ENCODE results near the gene GLRX2. TPM values are rescaled to one million over a fixed set of nuclear protein-coding genes. Genes with fewer than 3 reads are reported as not detected.
A peak's percentile ranks its signal among the peaks of the same experiment; 100 is the strongest.

Gene GLRX2, protein sequence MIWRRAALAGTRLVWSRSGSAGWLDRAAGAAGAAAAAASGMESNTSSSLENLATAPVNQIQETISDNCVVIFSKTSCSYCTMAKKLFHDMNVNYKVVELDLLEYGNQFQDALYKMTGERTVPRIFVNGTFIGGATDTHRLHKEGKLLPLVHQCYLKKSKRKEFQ
- total RNA-seq = 100 to 1,000 TPM in 1 of 9 donors, 10 to 100 TPM in 8; 11.0 to 102 (median 28.5) TPM
- polyA plus RNA-seq = 10 to 100 TPM; 45.3 to 57.6 TPM
- long read RNA-seq, donor 1, transcript GLRX2-201 (4 exons, 701 nt) = major isoform, 17 of 21 reads
- long read RNA-seq, donor 1, partial matches to known transcripts = 0 of 21 reads
- long read RNA-seq, donor 1, other reads (novel, unspliced or antisense) = 4 of 21 reads
- long read RNA-seq, donor 2, transcript GLRX2-201 (4 exons, 701 nt) = major isoform, 20 of 28 reads
- long read RNA-seq, donor 2, partial matches to known transcripts = 1 of 28 reads
- long read RNA-seq, donor 2, other reads (novel, unspliced or antisense) = 7 of 28 reads
- long read RNA-seq, donor 3, transcript GLRX2-201 (4 exons, 701 nt) = major isoform, 27 of 31 reads
- long read RNA-seq, donor 3, partial matches to known transcripts = 0 of 31 reads
- long read RNA-seq, donor 3, other reads (novel, unspliced or antisense) = 4 of 31 reads

DNA sequence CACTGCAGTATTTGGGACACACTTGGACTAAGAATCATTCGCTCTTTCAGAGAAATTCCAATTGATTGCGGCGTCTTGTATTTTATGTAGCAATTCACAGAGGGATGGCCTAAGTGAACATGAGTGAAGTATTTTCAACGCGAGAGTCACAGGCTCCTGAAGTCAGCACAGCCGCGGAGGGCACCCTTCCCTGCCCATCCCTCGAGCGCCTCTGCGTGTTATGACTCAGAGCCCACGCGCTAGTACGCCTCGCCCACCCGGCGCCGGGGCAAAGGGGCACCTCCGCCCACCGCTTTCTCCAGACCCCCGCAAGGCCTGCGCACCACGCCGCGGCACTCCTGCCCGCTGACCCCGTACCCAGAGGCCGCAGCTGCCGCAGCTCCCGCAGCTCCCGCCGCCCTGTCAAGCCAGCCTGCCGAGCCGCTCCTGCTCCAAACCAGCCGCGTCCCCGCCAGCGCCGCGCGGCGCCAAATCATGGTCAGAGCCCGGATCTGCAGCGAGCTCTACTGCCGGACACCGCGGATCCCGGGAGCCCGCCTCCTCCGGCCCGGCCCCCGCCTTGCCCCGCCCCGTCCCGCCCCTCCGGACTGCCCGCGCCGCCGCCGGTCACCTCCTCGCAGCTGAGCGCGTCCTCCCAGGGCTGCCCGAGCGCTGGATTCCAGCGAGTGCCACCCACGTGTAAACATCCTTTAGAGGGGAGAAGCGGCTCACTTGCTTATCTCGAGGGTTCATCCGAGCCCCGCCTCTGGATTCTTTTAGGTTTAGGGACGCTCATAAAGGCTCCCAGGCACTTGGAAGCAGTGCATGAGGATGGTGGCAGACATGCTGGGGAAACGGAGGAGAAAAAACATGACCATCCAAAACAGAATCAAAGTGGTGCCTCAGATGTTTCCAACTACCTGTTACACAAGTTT, at the start of gene GLRX2:
GLRX2 (minus strand) TSS at position 508 of the 914 bp plus-strand sequence; CDS start at position 476, 32 bp downstream.
- H3K9me3 ChIP-seq = no peaks in the 10 kb centered on the region
- intact Hi-C loops (cut with DNase I) = loop anchor here in 8 of 10 donors (1.0 to 10.0 kb wide), 10 partner anchors 16 to 300 kb away; partner anchors contain the start of genes RO60 (in 4 of the 8), UCHL5 (in 4 of the 8), CDC73 (in 3 of the 8) and RGS2 (in 2 of the 8)
- peak in 1 of 2 donors; percentile 86 for TF ChIP-seq POLR2A (IDR thresholded peaks at IDR 0.05)
- TF ChIP-seq CTCF (IDR thresholded peaks at IDR 0.05) = peak in 5 of 12 donors; percentile 5 to 28 (median 18)
- peaks cover 0 to 11% (median 7%) of the 10 kb centered on the region in 9 donors for H3K36me3 ChIP-seq
- H3K27me3 ChIP-seq = no peaks in the 10 kb centered on the region
- peak within 1 kb of the TSS; percentile 70 to 99 (median 92) for H3K27ac ChIP-seq
- WGBS, 4 donors = 0 to 1% (median 0%) methylated on average over 13 to 73 of the region's 73 CpGs
- DNase-seq (peak; percentile 87 to 94 (median 90)), ATAC-seq (peak; percentile 93 to 99 (median 98))
- peaks cover 3 to 25% (median 13%) of the 10 kb centered on the region in 12 donors for H3K4me1 ChIP-seq
- peak within 1 kb of the TSS; percentile 78 to 96 (median 88) for H3K4me3 ChIP-seq

DNA sequence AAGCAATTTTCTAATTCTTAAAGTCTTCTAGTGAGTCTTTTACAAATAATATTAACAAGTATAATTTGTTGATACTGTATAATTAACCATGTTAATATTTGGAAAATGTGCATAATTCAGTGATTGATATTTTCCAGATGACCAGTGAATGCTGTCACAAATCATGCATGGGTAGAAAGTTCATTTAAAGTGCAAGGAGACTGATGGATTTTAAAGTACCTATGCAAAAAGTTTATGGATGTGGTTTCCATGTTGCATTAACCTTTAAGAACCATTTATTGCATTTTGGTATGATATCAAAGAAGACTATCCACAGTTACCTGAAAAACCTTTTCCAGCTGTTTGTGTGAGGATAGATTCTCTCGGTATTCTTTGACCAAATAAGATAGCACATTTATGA, 39.8 kb upstream of the GLRX2 start:
- Histone ChIP-seq H3K9me3 (no peaks in the 10 kb centered on the region), H3K4me1 (peaks cover 0 to 18% (median 1%) of the 10 kb centered on the region in 12 donors), H3K36me3 (peaks cover 0 to 96% (median 81%) of the 10 kb centered on the region in 9 donors), H3K27ac (no peak overlapping the region), H3K4me3 (no peak overlapping the region), H3K27me3 (no peaks in the 10 kb centered on the region)
- ATAC-seq (no peak), DNase-seq (no peak)
- intact Hi-C loops (cut with DNase I) = loop anchor here in 2 of 10 donors (5.0 kb wide), 2 partner anchors 607 to 1152 kb away; no protein-coding TSS in a partner anchor
- WGBS, 4 donors = 85 to 92% (median 90%) methylated on average over 1 of the region's 1 CpG
- no peak for TF ChIP-seq CTCF (IDR thresholded peaks at IDR 0.05)
- TF ChIP-seq POLR2A (IDR thresholded peaks at IDR 0.05) = no peak

DNA sequence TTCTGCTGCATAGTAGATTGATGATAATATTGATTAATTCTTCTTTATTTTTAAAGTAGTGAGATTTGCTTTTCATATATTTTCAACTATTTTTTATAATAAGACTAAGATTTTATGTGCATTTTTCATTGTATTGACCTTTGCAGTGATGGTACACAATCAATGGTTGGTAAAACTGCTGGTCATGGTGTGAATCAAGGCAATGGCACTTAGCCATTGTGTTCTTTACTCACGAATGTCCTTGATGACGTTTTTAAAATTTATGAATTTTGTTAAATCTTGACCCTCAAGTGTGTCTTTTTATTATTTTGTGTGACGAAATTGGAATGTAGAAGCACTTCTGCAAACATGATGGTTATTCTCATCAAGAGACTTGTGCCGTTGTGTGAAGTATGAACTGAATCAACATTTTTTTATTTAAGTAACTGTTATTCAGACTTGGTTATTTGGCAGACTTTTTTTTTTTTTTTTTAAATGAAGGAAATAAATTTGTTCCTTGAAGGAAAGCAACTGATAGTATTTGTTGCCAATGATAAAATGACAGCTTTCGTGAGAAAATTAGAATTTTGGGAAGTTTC, 39.2 kb upstream of the GLRX2 start:
- no peak for TF ChIP-seq POLR2A (IDR thresholded peaks at IDR 0.05)
- TF ChIP-seq CTCF (IDR thresholded peaks at IDR 0.05) = no peak
- Histone ChIP-seq H3K4me3 (no peak overlapping the region), H3K4me1 (peaks cover 0 to 18% (median 2%) of the 10 kb centered on the region in 12 donors), H3K27me3 (no peaks in the 10 kb centered on the region), H3K27ac (no peak overlapping the region), H3K9me3 (no peaks in the 10 kb centered on the region), H3K36me3 (peaks cover 0 to 96% (median 81%) of the 10 kb centered on the region in 9 donors)
- WGBS, 4 donors = 84 to 88% (median 86%) methylated on average over 5 of the region's 5 CpGs
- intact Hi-C loops (cut with DNase I) = loop anchor here in 2 of 10 donors (5.0 kb wide), 2 partner anchors 608 to 1153 kb away; no protein-coding TSS in a partner anchor
- DNase-seq (no peak), ATAC-seq (no peak)

All from heart left ventricle (tissue), 16 donors.